ENCODE measurements around the gene EFCAB11. TPM values are rescaled to one million over a fixed set of nuclear protein-coding genes. Genes with fewer than 3 reads are reported as not detected.

The EFCAB11 gene
- total RNA-seq, 1 donor from 2014 or later, result 6.1 TPM

- DNase-seq, result no peak
Observed at GRCh38 chr14:89956661-89957009, 2.1 kb upstream of the EFCAB11 start.

GRCh38 chr14:89955745-89956660 is 1.5 kb upstream of the EFCAB11 start, which contains the start of gene TDP1:
TDP1 (plus strand) TSS chr14:89955927; CDS start chr14:89963115, 7,188 bp downstream.
- peak; percentile 97 for DNase-seq

GRCh38 chr14:89955022-89955744 is 653 bp upstream of the EFCAB11 start:
- DNase-seq, result no peak

- DNase-seq, result no peak
Observed at GRCh38 chr14:89953602-89954001, 928 bp downstream of the EFCAB11 start.

GRCh38 chr14:89952576-89952975 is 2.0 kb downstream of the EFCAB11 start:
- DNase-seq, result no peak

- no peak for DNase-seq
Observed at GRCh38 chr14:89947344-89947743, 7.2 kb downstream of the EFCAB11 start.

- DNase-seq, result peak; percentile 19
Observed at GRCh38 chr14:89941830-89942377, 12.6 kb downstream of the EFCAB11 start.

GRCh38 chr14:89936654-89937185 is 17.8 kb downstream of the EFCAB11 start:
- peak; percentile 41 for DNase-seq

- DNase-seq, result no peak
Observed at GRCh38 chr14:89933002-89933401, 21.5 kb downstream of the EFCAB11 start.

- peak; percentile 72 for DNase-seq
Observed at GRCh38 chr14:89927186-89927865, 27.2 kb downstream of the EFCAB11 start.

GRCh38 chr14:89926694-89927093 is 27.8 kb downstream of the EFCAB11 start:
- peak; percentile 54 for DNase-seq

GRCh38 chr14:89924268-89924667 is 30.3 kb downstream of the EFCAB11 start:
- no peak for DNase-seq

GRCh38 chr14:89922031-89922907 is 32.3 kb downstream of the EFCAB11 start:
- peak; percentile 43 for DNase-seq

- no peak for DNase-seq
Observed at GRCh38 chr14:89921346-89921745, 33.2 kb downstream of the EFCAB11 start.

- no peak for DNase-seq
Observed at GRCh38 chr14:89920056-89920455, 34.5 kb downstream of the EFCAB11 start.

GRCh38 chr14:89918721-89919120 is 35.8 kb downstream of the EFCAB11 start:
- DNase-seq, result no peak

- DNase-seq, result peak; percentile 86
Observed at GRCh38 chr14:89915114-89915878, 39.2 kb downstream of the EFCAB11 start.

GRCh38 chr14:89912667-89913211 is 41.8 kb downstream of the EFCAB11 start:
- peak; percentile 85 for DNase-seq

GRCh38 chr14:89912221-89912620 is 42.3 kb downstream of the EFCAB11 start:
- DNase-seq, result no peak

Data from dermis blood vessel endothelial cell (primary cell).